Choroid plexus epithelial cell (primary cell): ENCODE measurements around the gene COX19.

Experiments
- DNase-seq: peaks from one replicate; pipeline ENCODE4 v3.0.0-alpha.2; 2010; ENCODE audit warnings: low read depth
- H3K4me3 ChIP-seq: 2 replicates; pipeline ENCODE4 v1.5.1; 2011; ENCODE audit warnings: low read depth, mild to moderate bottlenecking, control low read depth, low read length, moderate library complexity
- TF ChIP-seq, protein P1 (sequence below): conservative IDR thresholded peaks from 2 replicates; pipeline ENCODE4 v1.5.1; 2011; ENCODE audit warnings: low read depth, mild to moderate bottlenecking, control low read depth, inconsistent platforms, low read length, moderate library complexity

COX19 gene

GRCh38 chr7:984361-985126, 9.2 kb upstream of the COX19 start:
- H3K4me3 ChIP-seq: no peak overlapping the region
- TF ChIP-seq, protein P1, sequence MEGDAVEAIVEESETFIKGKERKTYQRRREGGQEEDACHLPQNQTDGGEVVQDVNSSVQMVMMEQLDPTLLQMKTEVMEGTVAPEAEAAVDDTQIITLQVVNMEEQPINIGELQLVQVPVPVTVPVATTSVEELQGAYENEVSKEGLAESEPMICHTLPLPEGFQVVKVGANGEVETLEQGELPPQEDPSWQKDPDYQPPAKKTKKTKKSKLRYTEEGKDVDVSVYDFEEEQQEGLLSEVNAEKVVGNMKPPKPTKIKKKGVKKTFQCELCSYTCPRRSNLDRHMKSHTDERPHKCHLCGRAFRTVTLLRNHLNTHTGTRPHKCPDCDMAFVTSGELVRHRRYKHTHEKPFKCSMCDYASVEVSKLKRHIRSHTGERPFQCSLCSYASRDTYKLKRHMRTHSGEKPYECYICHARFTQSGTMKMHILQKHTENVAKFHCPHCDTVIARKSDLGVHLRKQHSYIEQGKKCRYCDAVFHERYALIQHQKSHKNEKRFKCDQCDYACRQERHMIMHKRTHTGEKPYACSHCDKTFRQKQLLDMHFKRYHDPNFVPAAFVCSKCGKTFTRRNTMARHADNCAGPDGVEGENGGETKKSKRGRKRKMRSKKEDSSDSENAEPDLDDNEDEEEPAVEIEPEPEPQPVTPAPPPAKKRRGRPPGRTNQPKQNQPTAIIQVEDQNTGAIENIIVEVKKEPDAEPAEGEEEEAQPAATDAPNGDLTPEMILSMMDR: no peak
- DNase-seq: no peak

DNA sequence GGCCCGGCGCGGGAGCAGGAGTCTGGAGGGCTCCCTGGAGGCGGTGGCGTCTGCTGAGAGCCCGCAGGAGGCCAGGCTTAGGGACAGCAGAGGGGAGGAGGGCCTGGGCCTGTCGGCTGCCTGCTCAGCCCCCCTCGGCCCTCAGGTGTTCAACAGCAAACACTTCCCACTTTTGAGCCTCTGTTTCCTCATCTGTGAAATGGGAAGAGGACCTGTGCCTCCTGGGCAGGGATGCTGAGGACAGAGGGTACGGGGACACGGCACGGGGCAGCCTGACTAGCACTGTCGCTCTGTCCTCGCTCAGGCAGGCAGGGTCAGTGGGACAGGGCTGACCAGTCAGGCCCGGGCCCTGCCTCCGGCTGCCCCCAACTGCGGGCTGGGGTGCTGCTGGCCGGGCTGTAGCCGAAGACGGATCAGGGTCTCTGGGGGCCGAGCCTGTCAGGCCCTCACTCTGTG, 8.3 kb upstream of the COX19 start:
- no peak overlapping the region for H3K4me3 ChIP-seq
- DNase-seq: no peak
- TF ChIP-seq, protein P1: no peak

GRCh38 chr7:983004-983615, 7.8 kb upstream of the COX19 start, which contains the start of gene CYP2W1:
Gene CYP2W1 (plus strand): TSS chr7:983181. CDS start chr7:983212, 31 bp downstream.
- TF ChIP-seq, protein P1: no peak
- no peak for DNase-seq

DNA sequence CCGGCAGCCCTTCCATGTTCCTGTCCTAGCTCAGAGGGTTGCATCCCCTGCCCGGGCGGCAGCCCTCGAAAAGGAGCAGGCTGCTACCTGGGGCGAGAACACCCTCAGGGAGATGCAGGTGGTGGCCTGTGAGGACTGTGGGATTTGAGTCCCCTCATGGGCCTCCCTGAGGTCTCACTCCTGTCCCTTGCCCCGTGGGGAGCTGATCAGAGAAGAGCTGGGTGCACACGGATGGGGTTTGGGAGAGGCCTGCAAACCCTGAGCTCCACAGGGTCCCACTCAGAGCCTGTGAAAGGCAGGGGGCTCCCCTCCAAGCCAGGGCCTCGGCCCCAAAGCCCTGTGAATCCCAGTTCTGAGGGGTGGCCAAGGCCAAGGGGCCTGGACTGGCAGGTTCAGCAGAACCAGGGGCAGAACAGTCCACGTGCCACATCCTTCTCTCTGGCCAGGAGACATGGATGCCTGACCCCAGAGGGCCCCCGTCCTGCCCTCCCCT, 7.2 kb upstream of the COX19 start:
- no peak for DNase-seq
- H3K4me3 ChIP-seq: no peak overlapping the region
- TF ChIP-seq, protein P1: no peak

More at GRCh38 chr7:983004-983615, 7.8 kb upstream of the COX19 start, which contains the start of gene CYP2W1:
- H3K4me3 ChIP-seq: no peak within 1 kb of the TSS

DNA sequence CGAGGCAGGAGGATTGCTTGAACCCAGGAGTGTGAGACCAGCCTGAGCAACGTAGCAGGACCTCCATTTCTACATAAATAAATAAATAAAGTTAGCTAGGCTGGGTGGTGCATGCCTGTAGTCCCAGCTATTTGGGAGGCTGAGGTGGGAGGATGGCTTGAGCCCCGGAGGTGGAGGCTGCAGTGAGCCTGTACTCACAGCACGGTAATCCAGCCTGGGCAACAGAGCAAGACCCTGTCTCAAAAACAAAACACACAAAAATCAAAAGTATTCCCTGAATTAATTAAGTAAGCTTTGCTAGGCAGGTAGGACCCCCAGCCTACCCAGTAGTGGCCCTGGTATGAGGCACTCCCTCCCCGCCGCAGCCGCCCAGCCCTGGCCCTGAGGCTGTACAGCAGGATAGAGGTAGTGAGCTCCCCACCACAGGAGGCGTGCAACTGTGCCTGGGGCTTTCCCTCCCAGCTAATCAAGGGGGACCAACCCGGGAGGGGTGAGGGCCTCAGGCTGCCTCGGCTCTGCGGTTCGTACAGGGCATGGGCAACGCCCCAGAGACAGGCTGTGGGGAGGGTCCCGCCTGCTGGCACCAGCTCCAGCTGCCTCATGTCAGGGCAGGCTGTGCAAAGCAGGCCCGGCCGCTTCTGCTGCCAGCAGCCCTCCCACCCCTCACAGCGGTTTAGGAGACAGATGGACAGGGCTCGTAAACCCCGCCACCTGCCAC, 6.6 kb upstream of the COX19 start:
- no peak for DNase-seq
- TF ChIP-seq, protein P1: no peak
- no peak overlapping the region for H3K4me3 ChIP-seq

- DNase-seq: no peak
- H3K4me3 ChIP-seq: no peak overlapping the region
Observed at GRCh38 chr7:979886-980571, 4.7 kb upstream of the COX19 start.

More at GRCh38 chr7:979886-980571, 4.7 kb upstream of the COX19 start:
- TF ChIP-seq, protein P1: no peak
